ENCODE data around the gene HCN4. TPM values are rescaled to one million over a fixed set of nuclear protein-coding genes. Genes with fewer than 3 reads are reported as not detected.

HCN4 gene
- total and polyA plus RNA-seq, 10 donors, result not detected

GRCh38 chr15:73357999-73358665 is 10.6 kb downstream of the HCN4 start:
- no peaks in the 10 kb centered on the region for H3K9me3 ChIP-seq
- no peak overlapping the region for H3K4me3 ChIP-seq
- intact Hi-C loops (cut with DNase I; ENCODE audit: low total_unique reads), result no loop called here
- no peaks in the 10 kb centered on the region for H3K36me3 ChIP-seq
- peaks cover 0 to 85% (median 0%) of the 10 kb centered on the region in 7 donors for H3K27me3 ChIP-seq (replicated peaks in 1 of 7)
- no peak for TF ChIP-seq POLR2A (IDR thresholded peaks at IDR 0.05)
- TF ChIP-seq CTCF (IDR thresholded peaks at IDR 0.05 in 8 of 11, conservative IDR thresholded peaks at IDR 0.05 in 3 of 11), result no peak
- TF ChIP-seq POLR2AphosphoS5 (IDR thresholded peaks at IDR 0.05), result no peak
- DNase-seq, result no peak
- H3K4me1 ChIP-seq, result no peaks in the 10 kb centered on the region
- WGBS, 5 donors, result 61 to 77% (median 68%) methylated on average over 7 to 9 of the region's 9 CpGs
- no peak overlapping the region for H3K27ac ChIP-seq

GRCh38 chr15:73355612-73356265 is 13.0 kb downstream of the HCN4 start:
- H3K9me3 ChIP-seq, result no peaks in the 10 kb centered on the region
- WGBS, 5 donors, result 56 to 85% (median 76%) methylated on average over 4 to 6 of the region's 6 CpGs
- intact Hi-C loops (cut with DNase I; ENCODE audit: low total_unique reads), result no loop called here
- H3K27me3 ChIP-seq (replicated peaks in 1 of 7), result peaks cover 0 to 80% (median 0%) of the 10 kb centered on the region in 7 donors
- TF ChIP-seq POLR2A (IDR thresholded peaks at IDR 0.05) (no peak), POLR2AphosphoS5 (IDR thresholded peaks at IDR 0.05) (no peak), CTCF (IDR thresholded peaks at IDR 0.05 in 8 of 11, conservative IDR thresholded peaks at IDR 0.05 in 3 of 11) (no peak)
- H3K4me3 ChIP-seq, result no peak overlapping the region
- DNase-seq, result no peak
- no peak overlapping the region for H3K27ac ChIP-seq
- no peaks in the 10 kb centered on the region for H3K4me1 ChIP-seq
- no peaks in the 10 kb centered on the region for H3K36me3 ChIP-seq

- Histone ChIP-seq H3K4me3 (no peak overlapping the region), H3K4me1 (no peaks in the 10 kb centered on the region), H3K27me3 (replicated peaks in 1 of 7) (peaks cover 0 to 68% (median 0%) of the 10 kb centered on the region in 7 donors), H3K9me3 (no peaks in the 10 kb centered on the region), H3K36me3 (no peaks in the 10 kb centered on the region), H3K27ac (no peak overlapping the region)
- no peak for DNase-seq
- intact Hi-C loops (cut with DNase I; ENCODE audit: low total_unique reads), result no loop called here
- 86 to 89% (median 88%) methylated on average over 3 to 4 of the region's 4 CpGs for WGBS, 5 donors
- TF ChIP-seq POLR2A (IDR thresholded peaks at IDR 0.05) (no peak), CTCF (IDR thresholded peaks at IDR 0.05 in 8 of 11, conservative IDR thresholded peaks at IDR 0.05 in 3 of 11) (no peak), POLR2AphosphoS5 (IDR thresholded peaks at IDR 0.05) (no peak)
Observed at GRCh38 chr15:73354241-73354640, 14.5 kb downstream of the HCN4 start.

- Histone ChIP-seq H3K4me3 (no peak overlapping the region), H3K4me1 (no peaks in the 10 kb centered on the region), H3K36me3 (no peaks in the 10 kb centered on the region), H3K9me3 (no peaks in the 10 kb centered on the region), H3K27me3 (replicated peaks in 1 of 7) (peaks cover 0 to 63% (median 0%) of the 10 kb centered on the region in 7 donors), H3K27ac (no peak overlapping the region)
- WGBS, 5 donors, result 48 to 61% (median 54%) methylated on average over 3 of the region's 3 CpGs
- intact Hi-C loops (cut with DNase I; ENCODE audit: low total_unique reads), result no loop called here
- TF ChIP-seq CTCF (IDR thresholded peaks at IDR 0.05 in 8 of 11, conservative IDR thresholded peaks at IDR 0.05 in 3 of 11) (no peak), POLR2A (IDR thresholded peaks at IDR 0.05) (no peak), POLR2AphosphoS5 (IDR thresholded peaks at IDR 0.05) (no peak)
- DNase-seq, result no peak
Observed at GRCh38 chr15:73353734-73354133, 15.0 kb downstream of the HCN4 start.

All from spleen (tissue), 11 donors.